GM10266 (cell line): ENCODE data around the gene RIC3.

ENCODE experiments used
- DNase-seq: peaks from one replicate; pipeline ENCODE4 v3.0.0; 2012; ENCODE audit errors: extremely low spot score
- TF ChIP-seq, protein P1 (sequence below): IDR thresholded peaks from 2 replicates; pipeline ENCODE4 v1.5.1; 2012; ENCODE audit warnings: mild to moderate bottlenecking, low read depth; ENCODE audit not compliant: control insufficient read depth, insufficient read depth; ENCODE audit errors: missing control alignments

The RIC3 gene

DNA sequence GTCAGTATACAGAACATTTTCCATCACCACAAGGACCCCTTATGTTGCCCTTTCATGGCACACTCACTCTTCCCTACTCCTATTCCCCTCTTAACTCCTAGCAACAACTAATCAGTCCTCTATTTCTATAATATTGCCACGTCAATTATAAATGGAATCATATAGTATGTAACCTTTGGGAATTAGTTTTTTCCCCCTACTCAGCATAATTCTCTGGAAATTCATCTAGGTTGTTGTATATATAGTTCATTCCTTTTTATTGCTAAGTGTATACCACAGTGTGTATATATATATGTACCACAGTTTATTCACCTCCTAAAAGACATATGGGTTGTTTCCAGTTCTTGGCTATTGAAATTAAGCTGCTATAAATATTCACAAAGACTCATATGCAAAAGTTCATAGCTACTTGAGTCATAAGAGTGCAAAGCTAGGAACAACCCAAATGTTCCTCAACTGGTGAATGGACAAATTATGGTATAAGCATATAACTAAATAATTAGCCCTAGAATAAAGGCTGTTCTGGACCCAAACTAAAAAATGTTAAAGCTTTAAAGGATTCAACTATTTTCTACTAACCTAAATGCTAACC lies 46.6 kb downstream of the RIC3 start:
- TF ChIP-seq, protein P1, sequence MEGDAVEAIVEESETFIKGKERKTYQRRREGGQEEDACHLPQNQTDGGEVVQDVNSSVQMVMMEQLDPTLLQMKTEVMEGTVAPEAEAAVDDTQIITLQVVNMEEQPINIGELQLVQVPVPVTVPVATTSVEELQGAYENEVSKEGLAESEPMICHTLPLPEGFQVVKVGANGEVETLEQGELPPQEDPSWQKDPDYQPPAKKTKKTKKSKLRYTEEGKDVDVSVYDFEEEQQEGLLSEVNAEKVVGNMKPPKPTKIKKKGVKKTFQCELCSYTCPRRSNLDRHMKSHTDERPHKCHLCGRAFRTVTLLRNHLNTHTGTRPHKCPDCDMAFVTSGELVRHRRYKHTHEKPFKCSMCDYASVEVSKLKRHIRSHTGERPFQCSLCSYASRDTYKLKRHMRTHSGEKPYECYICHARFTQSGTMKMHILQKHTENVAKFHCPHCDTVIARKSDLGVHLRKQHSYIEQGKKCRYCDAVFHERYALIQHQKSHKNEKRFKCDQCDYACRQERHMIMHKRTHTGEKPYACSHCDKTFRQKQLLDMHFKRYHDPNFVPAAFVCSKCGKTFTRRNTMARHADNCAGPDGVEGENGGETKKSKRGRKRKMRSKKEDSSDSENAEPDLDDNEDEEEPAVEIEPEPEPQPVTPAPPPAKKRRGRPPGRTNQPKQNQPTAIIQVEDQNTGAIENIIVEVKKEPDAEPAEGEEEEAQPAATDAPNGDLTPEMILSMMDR: no peak
- no peak for DNase-seq

DNA sequence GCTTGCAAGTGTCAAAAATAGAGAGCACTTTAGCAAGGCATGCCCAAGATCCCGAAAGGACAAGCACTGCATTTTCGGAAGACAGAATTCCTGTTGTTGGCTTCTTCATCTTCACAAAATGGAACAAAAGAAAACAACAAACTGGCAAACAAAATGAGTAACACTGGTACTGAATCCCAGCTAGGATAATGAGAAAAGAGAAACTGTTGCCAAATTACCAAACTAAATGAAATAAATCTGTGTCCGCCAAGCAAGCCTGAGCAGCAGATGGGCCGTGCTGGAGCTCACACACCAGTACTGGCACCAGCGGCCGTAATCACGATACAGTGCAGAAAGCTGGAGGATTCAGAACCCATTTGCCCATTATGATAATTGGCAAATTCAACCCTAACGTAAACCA lies 57.2 kb downstream of the RIC3 start:
- TF ChIP-seq, protein P1: no peak
- DNase-seq: no peak

DNA sequence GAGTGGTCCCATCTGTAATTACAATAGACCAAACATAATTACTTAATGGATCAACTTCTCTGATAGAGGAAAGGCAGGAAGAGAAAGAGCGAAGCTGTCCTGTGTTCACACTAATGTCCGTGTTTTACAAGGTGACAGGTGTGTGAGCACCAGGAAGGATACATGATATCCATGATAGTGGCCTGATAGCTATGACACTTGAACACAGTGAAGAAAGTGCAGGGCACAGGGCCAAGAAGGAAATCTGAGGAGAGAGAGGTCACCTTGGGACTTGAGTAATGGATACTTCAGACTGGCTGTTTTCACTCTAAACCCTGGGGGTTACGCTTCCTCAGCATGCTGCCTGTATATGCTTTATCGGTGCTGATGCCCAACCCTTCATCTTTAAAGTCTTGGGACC lies 58.4 kb downstream of the RIC3 start:
- no peak for DNase-seq
- TF ChIP-seq, protein P1: no peak

DNA sequence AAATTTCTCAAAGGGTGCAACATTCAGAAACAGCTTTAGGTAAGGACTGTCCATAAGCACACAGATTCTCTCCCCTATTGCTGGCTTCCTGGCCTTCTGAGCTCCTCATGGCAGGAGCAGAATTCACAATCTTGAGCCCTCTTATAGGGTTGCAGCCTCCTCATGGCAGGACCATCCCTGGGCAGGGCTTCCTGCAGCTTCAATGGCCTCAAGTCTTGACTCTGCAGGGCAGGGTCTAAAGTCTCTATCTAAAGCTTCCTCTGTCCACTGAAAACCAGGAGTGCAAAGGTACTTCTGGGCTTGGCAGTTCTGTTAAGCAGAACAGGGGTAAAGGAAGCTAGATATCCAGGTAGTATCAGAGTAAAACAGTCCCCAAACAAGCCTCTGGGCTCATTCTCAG lies 59.1 kb downstream of the RIC3 start:
- DNase-seq: no peak
- TF ChIP-seq, protein P1: no peak

DNA sequence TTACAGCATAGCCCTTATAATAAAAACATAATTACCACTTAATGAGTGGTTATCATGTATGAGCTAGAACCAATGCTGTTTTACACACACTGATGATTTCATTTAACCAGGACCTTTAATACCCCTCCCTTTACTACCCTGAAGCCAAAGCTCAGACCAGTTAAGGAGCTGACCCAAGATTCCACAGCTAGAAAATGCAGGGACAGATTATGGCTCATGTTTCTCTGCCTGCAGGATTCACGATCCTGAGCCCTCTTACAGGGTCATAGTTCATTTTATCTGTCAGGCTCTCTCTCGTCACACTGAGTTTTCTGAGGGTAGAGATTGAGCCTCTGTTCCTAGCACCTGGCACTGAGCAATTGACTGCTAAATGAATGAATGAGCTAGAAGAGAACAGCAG lies 60.4 kb downstream of the RIC3 start:
- no peak for DNase-seq

DNA sequence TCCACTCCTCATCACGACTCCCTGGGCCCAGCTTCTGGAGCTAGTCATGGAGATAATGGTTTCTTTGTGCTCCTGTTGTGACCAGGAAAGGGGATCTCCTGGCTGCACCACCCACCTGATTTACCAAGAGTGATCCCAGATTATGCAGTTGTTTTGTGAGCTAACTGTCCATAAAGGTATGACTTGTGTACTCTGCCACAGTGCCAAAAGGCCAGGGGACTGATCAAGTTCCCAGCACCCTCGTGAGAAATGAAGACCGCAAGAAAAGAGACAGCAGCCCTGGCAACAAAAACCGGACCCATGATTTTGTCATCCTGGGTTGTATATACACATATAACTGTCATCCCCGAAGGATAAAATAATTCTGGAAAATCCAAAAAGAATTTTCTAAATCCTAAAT lies 61.2 kb downstream of the RIC3 start:
- TF ChIP-seq, protein P1: no peak
- no peak for DNase-seq

More for the DNA sequence above, 60.4 kb downstream of the RIC3 start:
- TF ChIP-seq, protein P1: no peak

DNA sequence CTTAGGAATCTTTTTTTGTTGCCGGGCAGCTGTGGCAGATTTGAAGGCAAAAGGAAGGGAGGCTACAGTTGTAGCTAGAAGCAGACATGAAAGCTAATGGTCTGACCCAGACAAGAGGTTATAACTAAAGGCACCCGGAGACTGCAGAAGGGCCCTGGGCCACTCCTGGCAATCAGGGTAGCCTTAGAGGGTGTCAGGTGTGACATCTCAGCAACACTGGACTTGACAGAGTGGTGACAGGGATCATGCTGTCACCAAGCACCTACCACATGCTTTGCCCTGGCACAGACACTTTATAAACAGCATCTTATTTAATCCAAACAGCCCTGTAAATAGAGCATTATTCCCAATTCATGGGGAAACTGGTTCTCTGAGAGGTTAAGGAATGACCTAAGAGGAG lies 62.1 kb downstream of the RIC3 start:
- TF ChIP-seq, protein P1: no peak
- DNase-seq: no peak
